Tibial nerve (tissue), 4 donors: ENCODE measurements around the gene SMAD6.

ENCODE experiments used
- EP300 ChIP-seq, 2 donors: sonication (generic); formaldehyde crosslinking; IDR thresholded peaks; one replicate each; pipeline ENCODE4 v1.6.1; 2017; ENCODE audit warnings: antibody characterized with exemption in 2 of 2, mild to moderate bottlenecking in 1 of 2
- TF ChIP-seq, protein P1 (sequence below), 5 experiments: fragments of 200-600 bp in 3 of 5; fragments of 450-650 bp in 2 of 5; sonication (generic) in 3 of 5; IDR thresholded peaks; one replicate each; pipeline ENCODE4 v1.5.1; 2016 to 2019; ENCODE audit warnings: antibody characterized with exemption in 5 of 5, mild to moderate bottlenecking in 3 of 5, moderate library complexity in 2 of 5

DNA sequence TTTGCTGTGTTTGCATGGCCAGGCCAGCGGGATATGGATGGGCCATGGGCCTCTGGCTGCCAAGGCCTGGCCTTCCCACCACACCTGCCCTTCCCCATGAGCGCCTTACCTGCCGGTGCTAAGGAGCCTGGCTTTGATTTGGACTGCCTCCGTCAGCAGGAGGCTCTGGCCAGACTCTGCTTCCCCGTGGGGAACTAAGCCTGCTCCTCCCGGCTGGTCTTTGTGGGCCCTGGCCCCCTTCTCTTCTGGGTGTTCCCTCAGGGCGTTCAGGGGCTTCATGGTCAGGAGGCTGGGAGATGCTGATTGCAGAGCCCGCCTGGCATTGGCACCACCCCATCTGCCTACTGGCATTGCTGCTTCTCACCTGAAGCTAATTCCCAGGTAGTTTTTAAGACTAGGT is 45.2 kb downstream of the SMAD6 start:
- no peak for TF ChIP-seq EP300 (IDR thresholded peaks at IDR 0.05)
- TF ChIP-seq, protein P1, sequence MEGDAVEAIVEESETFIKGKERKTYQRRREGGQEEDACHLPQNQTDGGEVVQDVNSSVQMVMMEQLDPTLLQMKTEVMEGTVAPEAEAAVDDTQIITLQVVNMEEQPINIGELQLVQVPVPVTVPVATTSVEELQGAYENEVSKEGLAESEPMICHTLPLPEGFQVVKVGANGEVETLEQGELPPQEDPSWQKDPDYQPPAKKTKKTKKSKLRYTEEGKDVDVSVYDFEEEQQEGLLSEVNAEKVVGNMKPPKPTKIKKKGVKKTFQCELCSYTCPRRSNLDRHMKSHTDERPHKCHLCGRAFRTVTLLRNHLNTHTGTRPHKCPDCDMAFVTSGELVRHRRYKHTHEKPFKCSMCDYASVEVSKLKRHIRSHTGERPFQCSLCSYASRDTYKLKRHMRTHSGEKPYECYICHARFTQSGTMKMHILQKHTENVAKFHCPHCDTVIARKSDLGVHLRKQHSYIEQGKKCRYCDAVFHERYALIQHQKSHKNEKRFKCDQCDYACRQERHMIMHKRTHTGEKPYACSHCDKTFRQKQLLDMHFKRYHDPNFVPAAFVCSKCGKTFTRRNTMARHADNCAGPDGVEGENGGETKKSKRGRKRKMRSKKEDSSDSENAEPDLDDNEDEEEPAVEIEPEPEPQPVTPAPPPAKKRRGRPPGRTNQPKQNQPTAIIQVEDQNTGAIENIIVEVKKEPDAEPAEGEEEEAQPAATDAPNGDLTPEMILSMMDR (IDR thresholded peaks at IDR 0.05) = no peak
